Stimulated activated CD4-positive, alpha-beta T cell treated with anti-CD3 and anti-CD28 coated beads, Interleukin-2, amount 100 ng/mL, for 24 hours (primary cell): Measurements from ENCODE around the gene TCAF1.
"Not testable (repeated sequence)": the region's sequence is repeated elsewhere in the genome, so short reads cannot be mapped to it uniquely, and the experiment has no call there.

ENCODE experiments used
- DNase-seq, 2 donors: peaks; one replicate each; pipeline ENCODE4 v3.0.0-alpha.2; 2020

The TCAF1 gene

DNA sequence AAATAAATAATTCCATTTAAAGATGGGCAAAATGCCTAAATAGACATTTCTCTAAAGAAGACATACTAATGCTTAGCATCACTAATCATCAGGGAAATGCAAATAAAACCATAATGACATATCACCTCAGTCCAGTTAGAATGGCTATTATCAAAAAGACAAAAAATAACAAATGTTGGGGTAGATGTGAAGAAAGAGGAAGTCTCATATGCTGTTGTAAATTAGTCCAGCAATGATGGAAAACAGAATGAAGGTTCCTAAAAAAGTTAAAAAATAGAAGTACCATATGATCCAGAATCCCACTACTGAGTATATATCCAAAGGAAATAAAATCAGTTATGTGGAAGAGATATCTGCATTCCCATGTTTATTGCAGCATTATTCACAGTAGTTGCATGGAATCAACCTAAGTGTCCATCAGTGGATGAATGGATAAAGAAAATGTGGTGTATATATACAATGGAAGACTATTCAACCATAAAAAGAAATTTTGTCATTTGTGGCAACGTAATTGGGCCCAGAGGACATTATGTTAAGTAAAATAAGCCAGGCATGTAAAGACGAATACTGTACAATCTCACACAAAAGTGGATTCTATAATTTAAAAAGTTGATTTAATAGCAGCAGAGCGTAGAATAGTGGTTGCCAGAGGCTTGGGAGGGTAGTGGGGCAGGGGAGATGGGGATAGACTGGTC is 52.0 kb downstream of the TCAF1 start:
- DNase-seq, result no peak

DNA sequence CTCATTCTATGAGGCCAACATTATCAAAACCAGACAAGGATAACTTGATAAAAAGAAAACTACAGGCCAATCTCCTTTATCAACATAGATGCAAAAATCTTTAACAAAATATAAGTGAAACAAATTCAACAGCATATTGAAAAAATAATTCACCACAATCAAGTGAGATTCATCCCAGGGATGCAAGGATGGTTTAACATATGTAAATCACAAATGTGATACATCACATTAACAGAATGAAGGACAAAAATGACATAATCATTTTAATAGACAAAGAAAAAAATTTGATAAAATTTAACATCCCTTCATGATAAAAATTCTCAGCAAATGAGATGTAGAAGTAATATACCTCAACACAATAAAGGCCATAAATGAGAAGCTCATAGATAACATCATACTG is 53.8 kb downstream of the TCAF1 start:
- DNase-seq, result no peak

- DNase-seq, result no peak
These were observed 55.3 kb downstream of the TCAF1 start for GRCh38 chr7:143846692-143847091.

DNA sequence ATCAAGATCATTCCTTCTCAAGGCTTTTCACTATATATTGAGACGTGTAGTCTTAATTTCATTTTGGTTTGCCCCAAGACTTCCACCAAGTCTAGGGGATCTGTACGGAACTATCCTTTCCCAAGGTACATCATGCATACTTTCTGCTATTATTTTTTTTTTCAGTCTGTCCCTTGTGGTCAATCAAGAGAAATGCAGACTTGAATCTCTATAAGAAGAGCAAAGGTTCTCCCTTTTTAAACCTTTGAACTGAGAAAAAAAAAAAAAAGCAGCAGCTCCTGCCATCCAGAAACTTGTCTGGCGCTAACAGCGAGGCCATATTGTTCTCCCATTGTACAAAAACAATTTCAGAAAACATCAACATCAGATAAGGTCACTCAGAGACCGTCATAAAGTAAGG is 60.3 kb downstream of the TCAF1 start:
- not testable (repeated sequence) for DNase-seq

GRCh38 chr7:143840062-143840461 is 61.9 kb downstream of the TCAF1 start:
- DNase-seq, result not testable (repeated sequence)

- peak; percentile 98 for DNase-seq
These were observed 64.8 kb downstream of the TCAF1 start for GRCh38 chr7:143837223-143837622.

- DNase-seq, result peak; percentile 92 to 94
These were observed 65.4 kb downstream of the TCAF1 start for GRCh38 chr7:143836622-143837021.

DNA sequence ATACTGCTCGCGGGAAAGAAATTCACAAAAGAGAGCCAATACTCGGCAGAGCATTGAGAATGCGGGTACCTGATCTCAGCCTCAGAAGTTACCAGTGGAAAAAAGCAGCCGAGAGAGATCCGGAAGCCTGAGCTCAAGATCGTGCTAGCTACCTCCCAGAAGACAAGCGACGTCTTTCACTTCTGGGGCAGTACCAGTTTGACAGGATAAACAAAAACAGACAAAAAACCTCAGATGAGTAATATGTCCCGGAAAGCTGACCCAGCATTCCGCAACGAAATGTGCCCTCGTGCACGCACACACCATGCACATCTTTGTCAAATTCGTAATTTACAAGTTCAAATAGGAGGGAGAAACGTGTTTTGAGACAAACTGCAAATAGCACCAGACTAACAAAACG is 65.9 kb downstream of the TCAF1 start:
- not testable (repeated sequence) for DNase-seq

GRCh38 chr7:143826578-143826977 is 75.4 kb downstream of the TCAF1 start:
- not testable (repeated sequence) for DNase-seq

DNA sequence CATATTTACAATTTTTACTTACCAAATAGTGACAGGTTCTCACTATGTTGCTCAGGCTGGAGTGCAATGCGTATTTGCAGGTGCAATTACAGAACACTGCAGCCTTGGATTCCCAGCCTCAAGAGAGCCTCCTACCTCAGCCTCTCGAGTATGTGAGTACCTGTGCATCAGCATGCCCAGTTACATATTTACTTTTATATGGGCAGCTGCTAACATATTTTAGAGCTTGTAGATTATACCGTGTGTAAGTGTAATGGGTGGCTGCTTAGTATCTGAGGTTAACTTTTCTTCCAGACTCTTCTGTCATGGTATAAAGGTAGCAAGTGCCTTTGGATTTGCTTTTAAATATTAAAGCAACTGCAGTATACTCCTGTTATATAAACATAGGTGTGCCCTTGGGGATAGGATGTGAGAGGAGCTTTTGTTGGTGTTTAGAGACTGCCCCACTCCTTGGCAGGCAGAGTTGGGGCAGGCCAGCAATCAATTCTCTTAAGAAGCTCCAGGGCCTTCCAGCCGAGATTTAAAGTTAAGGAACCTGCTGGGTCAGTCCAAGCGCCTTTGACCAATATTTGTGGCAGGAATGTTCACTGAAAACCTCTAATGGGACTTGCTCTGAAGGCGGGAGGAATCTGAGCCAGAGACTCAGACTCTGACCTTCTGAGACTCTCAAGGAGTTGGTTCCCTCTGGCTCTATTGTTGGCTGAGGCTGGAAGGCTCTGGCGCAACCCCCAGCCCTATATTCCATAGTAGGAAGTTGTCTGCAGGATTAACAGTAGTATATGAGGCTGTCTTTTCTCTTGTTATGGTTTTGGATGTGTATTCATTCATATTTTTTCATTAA is 77.5 kb downstream of the TCAF1 start:
- not testable (repeated sequence) for DNase-seq

DNA sequence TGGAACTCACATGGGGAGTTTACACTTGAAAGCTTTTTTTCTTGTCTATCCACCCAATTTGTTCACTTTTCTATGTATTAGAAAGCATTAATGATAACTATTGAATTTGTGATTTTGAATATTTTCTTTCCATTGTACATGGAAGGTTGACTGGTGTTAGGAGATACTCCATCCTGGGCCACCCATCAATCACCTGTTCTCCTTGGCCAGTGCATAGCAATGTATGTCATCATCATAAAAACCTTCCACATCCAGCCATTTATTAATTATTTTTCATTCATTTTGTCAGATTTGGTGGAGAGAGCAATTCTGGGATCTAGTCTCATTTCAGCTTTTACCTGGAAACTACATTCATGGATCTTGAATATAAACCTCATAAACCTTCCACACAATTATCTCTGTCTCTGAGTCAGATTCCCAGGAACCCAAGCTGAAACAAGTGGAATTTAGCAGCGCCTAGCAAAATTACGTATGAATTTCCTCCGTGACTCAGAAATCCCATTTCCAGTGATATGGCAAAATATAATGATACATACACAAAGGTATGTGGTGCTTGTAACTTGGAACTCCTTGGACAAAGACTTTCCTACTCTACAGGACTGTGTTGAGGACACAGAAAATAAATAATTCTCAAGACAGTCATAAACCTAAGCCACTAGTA is 78.2 kb downstream of the TCAF1 start:
- not testable (repeated sequence) for DNase-seq

DNA sequence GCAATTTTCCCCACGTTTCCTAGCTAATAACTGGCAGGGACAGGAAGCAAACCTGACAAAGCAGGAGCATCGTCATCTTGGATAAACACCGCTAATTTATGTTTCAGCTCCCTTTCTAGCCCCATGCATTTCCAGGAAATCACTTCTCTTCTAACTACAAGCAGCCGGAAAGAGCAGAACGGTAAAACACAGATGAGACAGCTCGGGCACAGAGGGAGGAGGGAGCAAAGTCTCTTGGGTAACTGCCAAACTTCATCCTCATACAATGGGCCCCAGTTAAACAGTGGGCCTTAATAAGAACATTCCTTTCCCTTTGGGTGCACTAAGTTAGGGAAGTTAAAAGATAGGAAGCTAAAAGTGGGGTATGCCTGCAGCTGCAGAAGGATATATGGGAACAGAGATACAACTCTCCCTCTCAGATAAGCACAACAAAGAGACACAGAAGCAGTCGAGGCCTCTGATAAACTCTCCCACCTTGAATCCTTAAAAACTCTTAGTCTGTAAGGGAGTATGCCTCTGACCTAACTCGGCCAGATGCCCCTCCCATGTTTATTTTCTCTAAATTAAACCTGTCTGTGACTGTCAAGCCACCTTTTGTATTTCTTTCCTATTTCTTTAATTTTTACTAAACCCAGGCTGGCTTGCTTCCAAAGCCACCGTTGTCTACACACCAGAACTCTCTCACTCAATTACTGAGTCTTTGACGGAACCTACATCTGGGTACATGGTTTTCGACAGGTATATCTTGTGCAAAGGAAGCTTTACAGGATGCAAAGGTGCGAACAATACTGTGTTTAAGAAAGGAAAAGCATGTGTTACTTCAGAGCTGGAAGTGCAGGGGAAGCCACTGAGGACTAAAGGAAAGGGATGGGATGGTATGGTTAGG is 80.3 kb downstream of the TCAF1 start:
- not testable (repeated sequence) for DNase-seq

DNA sequence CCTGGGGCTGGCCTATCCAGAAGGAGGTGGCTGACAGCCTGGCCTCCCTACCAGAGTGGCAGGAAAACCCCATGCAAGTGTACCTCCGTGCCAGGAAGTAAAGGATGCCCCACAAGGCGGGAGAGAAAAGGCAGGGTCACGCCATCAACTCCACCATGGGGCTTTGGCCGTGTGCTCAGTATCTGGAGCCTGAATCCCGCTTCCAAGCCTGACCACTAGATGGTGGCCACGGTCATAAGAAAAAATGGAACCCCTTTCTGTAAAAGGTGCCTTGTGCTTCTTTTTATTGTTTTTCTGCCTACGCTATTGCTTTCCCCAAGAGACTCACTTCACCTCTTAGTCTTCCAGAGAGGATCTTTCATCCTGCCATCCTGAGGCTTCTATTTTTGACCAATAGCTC is 84.1 kb downstream of the TCAF1 start:
- DNase-seq, result not testable (repeated sequence)

DNA sequence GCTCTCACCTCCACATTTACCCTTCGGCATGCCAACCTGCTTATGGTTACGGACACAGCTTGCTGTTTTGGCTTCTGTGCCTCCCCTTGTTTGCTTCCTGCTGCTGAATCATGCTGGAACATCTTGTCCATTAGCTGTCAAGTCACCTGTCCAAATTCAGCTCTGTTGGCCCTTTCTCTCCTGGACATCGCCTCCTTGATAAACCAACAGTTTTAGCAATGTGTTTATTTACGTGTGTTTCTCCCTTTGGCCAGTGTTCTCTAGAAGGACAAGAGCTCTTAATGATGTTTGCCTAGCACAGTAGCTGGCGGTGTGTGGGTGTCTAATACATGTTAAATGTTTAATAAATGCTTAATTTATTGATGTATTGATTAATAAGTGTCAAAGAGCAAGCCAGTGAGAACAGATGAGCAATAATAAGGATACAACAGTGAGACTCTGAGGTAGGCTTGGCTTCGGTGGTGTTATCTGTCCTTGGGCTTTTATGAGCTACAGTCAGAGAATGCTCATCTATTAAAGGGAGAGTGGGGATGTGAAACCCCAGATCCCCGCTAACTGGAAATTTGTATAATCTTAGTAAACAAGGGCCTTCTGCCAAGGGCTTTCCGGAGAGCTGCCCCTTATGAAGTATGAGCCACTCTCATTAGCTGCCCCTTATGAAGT is 85.4 kb downstream of the TCAF1 start:
- not testable (repeated sequence) for DNase-seq

GRCh38 chr7:143810639-143811038 is 91.3 kb downstream of the TCAF1 start:
- DNase-seq, result not testable (repeated sequence)

DNA sequence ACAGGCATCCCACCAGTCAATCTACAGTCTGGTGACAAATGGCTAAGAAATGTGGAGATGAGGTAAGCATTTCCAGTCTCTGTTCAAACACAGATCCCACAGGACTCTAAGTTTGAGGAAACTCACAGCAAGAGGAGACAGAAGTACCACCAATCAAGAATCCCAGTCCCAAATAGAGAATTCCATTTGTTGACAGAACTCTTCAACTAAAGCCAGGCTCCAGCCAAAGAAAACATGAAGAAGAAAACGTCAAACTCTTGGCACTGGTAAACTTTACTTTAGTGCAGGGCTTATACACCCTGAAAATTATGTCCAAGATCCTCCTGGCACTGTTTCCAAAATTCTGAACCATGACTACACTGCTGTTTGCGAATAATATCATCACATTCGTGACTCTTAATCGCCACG is 95.3 kb downstream of the TCAF1 start:
- not testable (repeated sequence) for DNase-seq
